ENCODE data around the gene CAMK1G. TPM values are rescaled to one million over a fixed set of nuclear protein-coding genes. Genes with fewer than 3 reads are reported as not detected.

Gene CAMK1G
- total RNA-seq, 1 donor from 2014 or later: not detected

DNA sequence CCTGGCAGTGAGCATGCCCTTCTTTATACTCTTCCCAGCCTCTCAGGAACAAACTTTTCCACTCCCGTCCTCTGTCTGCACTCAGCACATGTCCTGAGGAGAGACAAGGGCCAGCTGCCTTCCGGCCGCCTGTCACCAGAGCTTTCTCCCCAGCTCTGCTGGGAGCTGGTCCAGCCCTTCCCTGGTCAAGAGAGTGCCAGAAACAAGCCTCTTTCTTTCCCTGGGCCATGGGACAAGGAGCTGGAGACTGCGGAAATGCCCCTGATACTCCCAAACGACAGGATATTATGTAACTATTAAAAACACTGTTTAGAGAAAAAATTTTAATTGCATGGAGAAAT, 58.3 kb downstream of the CAMK1G start:
- no peak overlapping the region for H3K4me3 Mint-ChIP-seq (ENCODE audit: unreplicated experiment)
- TF ChIP-seq, protein P1, sequence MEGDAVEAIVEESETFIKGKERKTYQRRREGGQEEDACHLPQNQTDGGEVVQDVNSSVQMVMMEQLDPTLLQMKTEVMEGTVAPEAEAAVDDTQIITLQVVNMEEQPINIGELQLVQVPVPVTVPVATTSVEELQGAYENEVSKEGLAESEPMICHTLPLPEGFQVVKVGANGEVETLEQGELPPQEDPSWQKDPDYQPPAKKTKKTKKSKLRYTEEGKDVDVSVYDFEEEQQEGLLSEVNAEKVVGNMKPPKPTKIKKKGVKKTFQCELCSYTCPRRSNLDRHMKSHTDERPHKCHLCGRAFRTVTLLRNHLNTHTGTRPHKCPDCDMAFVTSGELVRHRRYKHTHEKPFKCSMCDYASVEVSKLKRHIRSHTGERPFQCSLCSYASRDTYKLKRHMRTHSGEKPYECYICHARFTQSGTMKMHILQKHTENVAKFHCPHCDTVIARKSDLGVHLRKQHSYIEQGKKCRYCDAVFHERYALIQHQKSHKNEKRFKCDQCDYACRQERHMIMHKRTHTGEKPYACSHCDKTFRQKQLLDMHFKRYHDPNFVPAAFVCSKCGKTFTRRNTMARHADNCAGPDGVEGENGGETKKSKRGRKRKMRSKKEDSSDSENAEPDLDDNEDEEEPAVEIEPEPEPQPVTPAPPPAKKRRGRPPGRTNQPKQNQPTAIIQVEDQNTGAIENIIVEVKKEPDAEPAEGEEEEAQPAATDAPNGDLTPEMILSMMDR (IDR thresholded peaks at IDR 0.05; ENCODE audit: unreplicated experiment): no peak
- H3K27ac Mint-ChIP-seq (ENCODE audit: unreplicated experiment): no peak overlapping the region
- no peaks in the 10 kb centered on the region for H3K9me3 Mint-ChIP-seq (ENCODE audit: unreplicated experiment)
- H3K27me3 Mint-ChIP-seq (ENCODE audit: unreplicated experiment): peaks cover 7% of the 10 kb centered on the region
- DNase-seq (ENCODE audit: low spot score): no peak
- no peaks in the 10 kb centered on the region for H3K4me1 Mint-ChIP-seq (ENCODE audit: unreplicated experiment)
- H3K36me3 Mint-ChIP-seq (ENCODE audit: low read depth, unreplicated experiment): no peaks in the 10 kb centered on the region

DNA sequence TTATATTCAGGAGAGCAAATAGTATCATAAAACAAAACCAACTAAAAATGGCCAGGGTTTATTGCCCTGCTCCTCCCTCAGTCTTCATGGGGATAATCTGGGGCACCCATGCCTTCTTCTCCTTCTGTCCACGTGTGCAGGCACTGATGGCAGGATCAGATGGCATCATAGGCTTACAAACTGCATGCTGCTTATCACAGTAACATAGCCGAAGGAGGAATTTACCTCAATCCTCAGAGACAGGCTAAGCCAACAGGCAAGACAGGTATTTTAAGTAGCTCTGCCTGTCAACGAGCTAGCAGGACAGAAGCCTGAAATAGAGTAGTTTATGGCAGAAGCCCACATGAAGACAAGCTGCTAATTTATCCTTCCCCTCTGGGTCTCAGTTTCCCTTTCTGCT, 59.3 kb downstream of the CAMK1G start:
- Mint-ChIP-seq H3K9me3 (ENCODE audit: unreplicated experiment) (no peaks in the 10 kb centered on the region), H3K4me3 (ENCODE audit: unreplicated experiment) (no peak overlapping the region), H3K4me1 (ENCODE audit: unreplicated experiment) (no peaks in the 10 kb centered on the region), H3K27me3 (ENCODE audit: unreplicated experiment) (peaks cover 7% of the 10 kb centered on the region), H3K27ac (ENCODE audit: unreplicated experiment) (no peak overlapping the region), H3K36me3 (ENCODE audit: low read depth, unreplicated experiment) (no peaks in the 10 kb centered on the region)
- DNase-seq (ENCODE audit: low spot score): no peak
- TF ChIP-seq, protein P1 (IDR thresholded peaks at IDR 0.05; ENCODE audit: unreplicated experiment): no peak

DNA sequence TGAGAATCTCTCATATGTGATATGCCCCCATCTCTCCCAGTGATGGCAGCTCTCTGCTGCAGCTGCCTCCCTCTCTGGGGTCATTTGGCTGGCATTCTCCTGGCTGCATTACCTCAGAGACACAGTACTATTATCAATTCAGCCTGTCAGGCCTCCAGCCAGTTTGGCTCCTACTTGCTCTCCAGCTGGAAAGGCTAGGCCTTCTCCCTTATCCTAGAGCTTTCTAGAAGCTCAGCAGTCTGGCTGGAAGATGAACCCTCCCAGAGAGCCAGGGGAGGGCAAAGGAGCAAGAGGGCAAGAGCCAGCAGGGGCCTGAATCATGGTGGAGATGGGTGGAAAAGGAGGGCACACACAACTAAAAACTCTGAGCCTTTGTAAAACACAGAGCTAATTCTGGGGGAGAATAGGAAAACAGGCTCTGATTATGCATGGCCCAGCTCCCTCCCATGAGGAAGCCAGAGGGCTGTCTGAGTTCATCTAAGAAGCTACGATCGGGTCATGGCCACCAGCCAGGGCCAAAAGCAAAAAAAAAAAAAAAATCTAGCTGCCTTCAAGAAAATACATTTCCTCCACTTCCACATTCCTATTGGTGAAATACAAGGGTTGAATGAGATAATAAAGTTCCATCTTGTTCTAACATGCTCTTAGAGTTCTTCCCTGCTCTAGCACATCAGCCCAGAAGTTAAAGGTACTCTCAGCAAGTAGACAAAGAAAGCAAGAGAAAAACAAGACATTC, 59.9 kb downstream of the CAMK1G start:
- no peaks in the 10 kb centered on the region for H3K9me3 Mint-ChIP-seq (ENCODE audit: unreplicated experiment)
- no peaks in the 10 kb centered on the region for H3K4me1 Mint-ChIP-seq (ENCODE audit: unreplicated experiment)
- H3K27me3 Mint-ChIP-seq (ENCODE audit: unreplicated experiment): peaks cover 4% of the 10 kb centered on the region
- no peaks in the 10 kb centered on the region for H3K36me3 Mint-ChIP-seq (ENCODE audit: low read depth, unreplicated experiment)
- DNase-seq (ENCODE audit: low spot score): no peak
- no peak overlapping the region for H3K27ac Mint-ChIP-seq (ENCODE audit: unreplicated experiment)
- TF ChIP-seq, protein P1 (IDR thresholded peaks at IDR 0.05; ENCODE audit: unreplicated experiment): no peak
- H3K4me3 Mint-ChIP-seq (ENCODE audit: unreplicated experiment): no peak overlapping the region

DNA sequence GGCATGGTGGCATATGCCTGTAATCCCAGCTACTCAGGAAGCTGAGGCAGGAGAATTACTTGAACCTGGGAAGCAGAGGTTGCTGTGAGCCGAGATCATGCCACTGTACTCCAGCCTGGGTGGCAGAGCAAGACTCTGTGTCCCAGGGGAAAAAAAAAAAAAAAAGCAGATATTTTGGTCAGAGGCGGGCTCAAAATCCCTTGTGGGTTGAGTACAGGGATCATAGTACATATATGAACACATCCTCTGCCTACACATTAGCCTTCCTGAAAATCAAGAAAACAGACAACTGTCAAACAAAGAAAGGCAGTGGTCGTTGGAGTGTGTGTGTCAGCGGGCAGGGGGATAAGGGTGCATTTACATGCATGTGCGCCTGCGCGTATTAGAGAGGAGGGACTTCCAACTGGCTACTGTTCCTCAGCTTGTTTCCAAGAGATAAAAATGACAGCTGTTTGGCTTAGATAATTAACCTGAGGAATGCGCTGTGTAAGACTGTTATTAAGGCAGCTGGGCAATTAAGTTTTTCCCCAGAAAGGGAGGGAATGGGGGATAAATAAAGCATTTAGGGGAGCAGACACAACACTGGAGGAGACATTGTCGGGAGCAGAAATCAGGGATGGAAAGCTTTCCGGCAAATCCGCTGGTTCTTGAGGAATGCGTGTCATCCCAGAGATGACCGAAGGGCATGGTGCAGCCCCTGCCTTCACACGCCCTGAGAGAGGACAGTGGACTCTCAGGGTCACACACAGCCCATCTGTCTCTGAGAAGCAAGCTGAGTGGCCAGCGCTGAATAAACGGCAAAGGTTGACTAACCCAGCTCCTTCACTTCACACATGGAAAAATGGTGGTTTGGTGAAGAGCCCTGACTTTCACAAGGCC, 62.3 kb downstream of the CAMK1G start:
- TF ChIP-seq, protein P1 (IDR thresholded peaks at IDR 0.05; ENCODE audit: unreplicated experiment): no peak
- Mint-ChIP-seq H3K4me3 (ENCODE audit: unreplicated experiment) (no peak overlapping the region), H3K27ac (ENCODE audit: unreplicated experiment) (no peak overlapping the region), H3K27me3 (ENCODE audit: unreplicated experiment) (peaks cover 5% of the 10 kb centered on the region), H3K9me3 (ENCODE audit: unreplicated experiment) (no peaks in the 10 kb centered on the region), H3K36me3 (ENCODE audit: low read depth, unreplicated experiment) (no peaks in the 10 kb centered on the region), H3K4me1 (ENCODE audit: unreplicated experiment) (peaks cover 4% of the 10 kb centered on the region)
- DNase-seq (ENCODE audit: low spot score): no peak

DNA sequence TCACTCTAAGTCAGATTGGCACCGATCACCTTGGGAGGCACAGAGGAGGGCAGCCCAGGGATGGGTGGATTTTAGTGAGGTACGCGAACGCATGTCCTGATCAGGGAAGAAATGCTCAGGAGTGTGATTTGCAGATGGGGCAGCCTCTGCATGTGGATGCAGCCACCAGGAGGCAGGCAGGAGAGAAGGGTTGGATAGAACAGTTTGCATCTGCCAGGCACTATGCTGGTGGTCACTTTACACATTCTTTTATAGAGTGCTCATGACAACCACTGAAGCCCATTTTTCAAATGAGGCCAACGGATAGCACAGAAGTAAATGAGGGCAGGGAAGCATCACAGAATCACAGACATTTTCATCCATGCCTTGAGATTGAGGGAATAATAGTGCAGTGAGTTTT, 63.0 kb downstream of the CAMK1G start:
- H3K27me3 Mint-ChIP-seq (ENCODE audit: unreplicated experiment): peaks cover 5% of the 10 kb centered on the region
- peaks cover 4% of the 10 kb centered on the region for H3K4me1 Mint-ChIP-seq (ENCODE audit: unreplicated experiment)
- H3K9me3 Mint-ChIP-seq (ENCODE audit: unreplicated experiment): no peaks in the 10 kb centered on the region
- no peaks in the 10 kb centered on the region for H3K36me3 Mint-ChIP-seq (ENCODE audit: low read depth, unreplicated experiment)
- H3K4me3 Mint-ChIP-seq (ENCODE audit: unreplicated experiment): no peak overlapping the region
- peak; percentile 33 for DNase-seq (ENCODE audit: low spot score)
- H3K27ac Mint-ChIP-seq (ENCODE audit: unreplicated experiment): no peak overlapping the region
- TF ChIP-seq, protein P1 (IDR thresholded peaks at IDR 0.05; ENCODE audit: unreplicated experiment): no peak
